CD4-positive, alpha-beta T cell (primary cell): ENCODE results near the gene BBS4. TPM values are rescaled to one million over a fixed set of nuclear protein-coding genes. Genes with fewer than 3 reads are reported as not detected.
A peak's percentile ranks its signal among the peaks of the same experiment; 100 is the strongest.
"Not testable (repeated sequence)": the region's sequence is repeated elsewhere in the genome, so short reads cannot be mapped to it uniquely, and the experiment has no call there.

Experiments used
- ATAC-seq: fragments of 200-7000 bp; cut with Tn5 transposase; one replicate; pipeline ENCODE4 v1.10.0; 2022; ENCODE audit warnings: mild to moderate bottlenecking; ENCODE audit not compliant: poor library complexity
- CTCF ChIA-PET: fragments of 350-600 bp; sonication (Branson Sonifier 250); formaldehyde crosslinking; loops from one replicate; lab custom pipeline; 2021; ENCODE audit warnings: antibody characterized with exemption, inconsistent platforms; lab: Charles Lee
- POLR2A ChIA-PET: fragments of 350-600 bp; sonication (Branson Sonifier 250); formaldehyde crosslinking; loops from one replicate; lab custom pipeline; 2021; ENCODE audit warnings: antibody characterized with exemption, inconsistent platforms; lab: Charles Lee
- DNase-seq, 14 experiments: peaks; one replicate each; pipeline ENCODE4 v3.0.0-alpha.2; 2013 to 2020; ENCODE audit warnings: mixed read lengths in 2 of 14
- H3K27ac ChIP-seq, 2 donors: one replicate each; pipeline versions ENCODE4 v1.5.1 to v1.7.0; 2013; ENCODE audit warnings: low read length in 2 of 2, low read depth in 1 of 2, mild to moderate bottlenecking in 1 of 2
- H3K27me3 ChIP-seq, 2 experiments: 1 replicate in 1 of 2; 2 replicates in 1 of 2; pipeline versions ENCODE4 v1.6.1 to v1.7.0; 2013; ENCODE audit warnings: low read length in 2 of 2, control low read depth in 1 of 2, mild to moderate bottlenecking in 1 of 2, moderate library complexity in 1 of 2; ENCODE audit not compliant: insufficient read depth in 2 of 2, control insufficient read depth in 1 of 2
- H3K36me3 ChIP-seq: one replicate; pipeline ENCODE4 v1.6.1; 2013; ENCODE audit warnings: low read length, control low read depth; ENCODE audit not compliant: insufficient read depth
- H3K4me1 ChIP-seq: one replicate; pipeline ENCODE4 v1.6.1; 2013; ENCODE audit warnings: low read length, control low read depth; ENCODE audit not compliant: insufficient read depth
- H3K4me3 ChIP-seq: one replicate; pipeline ENCODE4 v1.5.1; 2013; ENCODE audit warnings: mild to moderate bottlenecking, low read length, moderate library complexity
- H3K9me3 ChIP-seq, 2 experiments: 1 replicate in 1 of 2; 2 replicates in 1 of 2; pipeline versions ENCODE4 v1.6.1 to v1.7.0; 2013; ENCODE audit warnings: low read length in 2 of 2, mild to moderate bottlenecking in 2 of 2, control low read depth in 1 of 2, moderate library complexity in 1 of 2; ENCODE audit not compliant: control insufficient read depth in 1 of 2, insufficient read depth in 1 of 2
- H3K27ac Mint-ChIP-seq: one replicate; pipeline ENCODE4 v1.8.0; 2020; ENCODE audit warnings: mixed read lengths
- H3K27me3 Mint-ChIP-seq: one replicate; pipeline ENCODE4 v1.8.0; 2021; ENCODE audit warnings: mixed read lengths
- H3K36me3 Mint-ChIP-seq: one replicate; pipeline ENCODE4 v1.8.0; 2021; ENCODE audit warnings: low read depth, mixed read lengths
- H3K4me1 Mint-ChIP-seq: one replicate; pipeline ENCODE4 v1.8.0; 2021; ENCODE audit warnings: low read depth, mixed read lengths
- H3K4me3 Mint-ChIP-seq: one replicate; pipeline ENCODE4 v1.8.0; 2020; ENCODE audit warnings: mild to moderate bottlenecking, mixed read lengths
- H3K9me3 Mint-ChIP-seq: one replicate; pipeline ENCODE4 v1.8.0; 2020; ENCODE audit warnings: mixed read lengths
- intact Hi-C, 2 experiments: fragments of 100-400 bp; cut with DNase I in 1 of 2; cut with micrococcal nuclease in 1 of 2; formaldehyde crosslinking; loops; one replicate each; pipeline versions ENCODE4 v1.15.1 to v1.9.0; 2023 to 2025; cut with DNase I, micrococcal nuclease
- total RNA-seq, 174 experiments: library from RNA in 2 of 174; stranded (reverse) in 2 of 174; gene quantifications; one replicate each; pipeline ENCODE4 v1.2.3 and lab custom pipeline; 2021 to 2026
- TF ChIP-seq, protein P1 (sequence below): fragments of 200-600 bp; IDR thresholded peaks from one replicate; pipeline ENCODE4 v1.8.0; 2022; ENCODE audit warnings: antibody characterized with exemption, mild to moderate bottlenecking

Gene BBS4
- total RNA-seq, 2 experiments from 2014 or later: 8.6 to 12.8 TPM

DNA sequence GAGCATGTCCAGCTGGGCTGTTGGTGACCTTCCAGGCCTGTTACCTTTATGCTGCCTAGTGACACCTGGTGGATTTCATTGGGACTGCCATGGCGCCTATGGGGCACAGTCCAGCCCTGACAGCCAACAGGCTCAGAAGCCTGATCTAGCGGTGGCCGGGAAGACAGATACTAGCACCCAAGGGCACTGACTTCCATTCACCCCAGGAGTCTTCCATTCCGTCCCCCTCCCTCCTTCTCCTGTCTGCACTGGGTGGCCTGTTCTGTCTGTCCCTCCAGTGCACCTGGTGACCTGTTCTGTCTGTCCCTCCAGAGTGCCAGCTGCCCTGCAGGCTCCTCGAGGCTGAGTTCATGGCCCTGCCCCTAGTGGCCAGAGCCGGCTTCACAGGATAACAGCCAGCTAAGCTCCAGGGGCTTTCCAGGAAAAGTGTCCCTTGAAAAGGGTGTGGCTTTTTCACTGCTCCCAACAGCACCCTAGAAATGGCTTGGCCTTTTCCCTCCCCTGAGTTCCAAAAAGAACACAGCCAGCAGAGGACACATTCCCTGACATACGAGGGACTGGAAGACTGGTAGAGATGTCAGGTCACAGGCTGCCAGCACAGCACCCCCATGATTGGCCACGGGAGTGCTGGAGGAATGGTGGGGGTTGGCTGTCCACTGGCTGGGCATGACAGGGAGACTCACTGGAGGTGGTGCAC is 15.2 kb upstream of the BBS4 start:
- not testable (repeated sequence) for H3K27ac Mint-ChIP-seq, H3K4me1 Mint-ChIP-seq, H3K36me3 ChIP-seq, H3K27ac ChIP-seq, H3K27me3 ChIP-seq, H3K36me3 Mint-ChIP-seq, H3K9me3 Mint-ChIP-seq, H3K4me1 ChIP-seq, H3K9me3 ChIP-seq
- ATAC-seq: peak; percentile 95
- DNase-seq: peak; percentile 40 to 83 (median 64)
- H3K4me3 ChIP-seq: peak overlapping the region; percentile 27
- CTCF ChIA-PET: interaction anchor here (0.6 to 2.5 kb wide), 14 partner anchors 11 to 398 kb away, joined by 3 to 11 read pairs (median 4); partner anchors contain the start of genes BBS4, HEXA, HIGD2B and PARP6
- intact Hi-C loops: loop anchor here in 1 of 2 experiments (10.0 kb wide), 1 partner anchor 66 kb away; no protein-coding TSS in a partner anchor
- H3K4me3 Mint-ChIP-seq: peak overlapping the region; percentile 70
- POLR2A ChIA-PET: interaction anchor here (1.0 kb wide), 1 partner anchor 16 kb away, joined by 3 read pairs; the partner anchor contains the start of genes BBS4 and HIGD2B
- H3K27me3 Mint-ChIP-seq: peaks cover 11% of the 10 kb centered on the region
- TF ChIP-seq, protein P1, sequence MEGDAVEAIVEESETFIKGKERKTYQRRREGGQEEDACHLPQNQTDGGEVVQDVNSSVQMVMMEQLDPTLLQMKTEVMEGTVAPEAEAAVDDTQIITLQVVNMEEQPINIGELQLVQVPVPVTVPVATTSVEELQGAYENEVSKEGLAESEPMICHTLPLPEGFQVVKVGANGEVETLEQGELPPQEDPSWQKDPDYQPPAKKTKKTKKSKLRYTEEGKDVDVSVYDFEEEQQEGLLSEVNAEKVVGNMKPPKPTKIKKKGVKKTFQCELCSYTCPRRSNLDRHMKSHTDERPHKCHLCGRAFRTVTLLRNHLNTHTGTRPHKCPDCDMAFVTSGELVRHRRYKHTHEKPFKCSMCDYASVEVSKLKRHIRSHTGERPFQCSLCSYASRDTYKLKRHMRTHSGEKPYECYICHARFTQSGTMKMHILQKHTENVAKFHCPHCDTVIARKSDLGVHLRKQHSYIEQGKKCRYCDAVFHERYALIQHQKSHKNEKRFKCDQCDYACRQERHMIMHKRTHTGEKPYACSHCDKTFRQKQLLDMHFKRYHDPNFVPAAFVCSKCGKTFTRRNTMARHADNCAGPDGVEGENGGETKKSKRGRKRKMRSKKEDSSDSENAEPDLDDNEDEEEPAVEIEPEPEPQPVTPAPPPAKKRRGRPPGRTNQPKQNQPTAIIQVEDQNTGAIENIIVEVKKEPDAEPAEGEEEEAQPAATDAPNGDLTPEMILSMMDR: peak; percentile 83

DNA sequence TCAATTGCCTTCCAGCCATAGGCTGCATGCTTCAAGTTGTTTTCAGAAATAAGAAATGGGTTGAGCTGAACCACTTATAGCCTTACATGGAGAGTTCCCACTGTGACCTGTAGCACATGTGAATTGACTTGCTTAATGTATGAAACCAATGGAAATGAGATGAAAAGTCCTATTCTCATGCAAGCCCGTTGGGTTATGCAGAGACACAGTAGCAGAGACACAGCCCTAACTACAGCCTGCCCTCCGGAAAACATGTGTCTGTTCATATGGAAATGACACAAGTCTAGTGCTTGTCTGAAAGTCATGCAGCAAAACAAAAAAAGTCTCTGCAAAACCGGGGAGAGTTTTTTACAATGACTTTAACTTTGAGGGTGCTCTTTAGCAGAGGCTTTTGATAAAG is 14.5 kb upstream of the BBS4 start:
- Histone ChIP-seq H3K27ac (no peak overlapping the region), H3K9me3 (no peaks in the 10 kb centered on the region), H3K4me3 (no peak overlapping the region), H3K27me3 (peaks cover 0 to 10% of the 10 kb centered on the region in 2 experiments), H3K4me1 (peaks cover 7% of the 10 kb centered on the region), H3K36me3 (no peaks in the 10 kb centered on the region)
- TF ChIP-seq, protein P1: no peak
- no peaks in the 10 kb centered on the region for H3K9me3 Mint-ChIP-seq
- intact Hi-C loops: loop anchor here in 1 of 2 experiments (10.0 kb wide), 1 partner anchor 67 kb away; no protein-coding TSS in a partner anchor
- ATAC-seq (no peak), DNase-seq (no peak)
- peaks cover 15% of the 10 kb centered on the region for H3K27me3 Mint-ChIP-seq
- no peak overlapping the region for H3K27ac Mint-ChIP-seq
- no peaks in the 10 kb centered on the region for H3K36me3 Mint-ChIP-seq
- no peak overlapping the region for H3K4me3 Mint-ChIP-seq
- ChIA-PET POLR2A (no interaction called here), CTCF (interaction anchor here (0.6 to 2.5 kb wide), 13 partner anchors 13 to 399 kb away, joined by 3 to 11 read pairs (median 4); partner anchors contain the start of genes BBS4, HEXA, HIGD2B and PARP6)
- H3K4me1 Mint-ChIP-seq: peaks cover 6% of the 10 kb centered on the region

GRCh38 chr15:72676838-72677237 is 9.2 kb upstream of the BBS4 start:
- Mint-ChIP-seq H3K4me1 (no peaks in the 10 kb centered on the region), H3K27me3 (peaks cover 19% of the 10 kb centered on the region), H3K9me3 (no peaks in the 10 kb centered on the region), H3K27ac (no peak overlapping the region), H3K4me3 (no peak overlapping the region), H3K36me3 (no peaks in the 10 kb centered on the region)
- ChIA-PET POLR2A (interaction anchor here (1.2 kb wide), 1 partner anchor 9 kb away, joined by 3 read pairs; the partner anchor contains the start of genes BBS4 and HIGD2B), CTCF (no interaction called here)
- DNase-seq (no peak), ATAC-seq (no peak)
- H3K4me3 ChIP-seq: no peak overlapping the region
- peaks cover 2 to 5% of the 10 kb centered on the region in 2 experiments for H3K27me3 ChIP-seq
- no peaks in the 10 kb centered on the region for H3K4me1 ChIP-seq
- TF ChIP-seq, protein P1: no peak
- H3K36me3 ChIP-seq: no peaks in the 10 kb centered on the region
- no peak overlapping the region for H3K27ac ChIP-seq
- intact Hi-C loops: loop anchor here in 1 of 2 experiments (10.0 kb wide), 1 partner anchor 72 kb away; no protein-coding TSS in a partner anchor
- no peaks in the 10 kb centered on the region for H3K9me3 ChIP-seq
